Keratinocyte (primary cell): ENCODE data around the gene CDK5RAP3. TPM values are rescaled to one million over a fixed set of nuclear protein-coding genes. Genes with fewer than 3 reads are reported as not detected.
"Not testable (repeated sequence)": the region's sequence is repeated elsewhere in the genome, so short reads cannot be mapped to it uniquely, and the experiment has no call there.

Experiments
- DNase-seq: peaks from one replicate; pipeline ENCODE4 v3.0.0-alpha.2; 2011; ENCODE audit warnings: low read depth, missing footprints, low spot score
- FAIRE-seq: peaks from 2 replicates; lab custom pipeline; 2011; peaks lifted over from hg19 to GRCh38; lab: Jason Lieb, UNC
- H2AFZ ChIP-seq: 2 replicates; pipeline ENCODE4 v1.6.0; 2012; ENCODE audit warnings: low read length, control low read depth, inconsistent platforms; ENCODE audit not compliant: control insufficient read depth
- H3K27ac ChIP-seq: 2 replicates; pipeline ENCODE4 v1.5.1; 2011; ENCODE audit warnings: low read length; ENCODE audit not compliant: control insufficient read depth, insufficient read depth
- H3K27me3 ChIP-seq: 3 replicates; pipeline ENCODE4 v1.6.0; 2011; ENCODE audit warnings: low read length; ENCODE audit not compliant: control insufficient read depth, insufficient read depth; ENCODE audit errors: extremely low read depth
- H3K36me3 ChIP-seq, 2 experiments: 2 replicates in 1 of 2; 3 replicates in 1 of 2; pipeline ENCODE4 v1.5.1; 2011; ENCODE audit warnings: low read length in 2 of 2, mild to moderate bottlenecking in 1 of 2; ENCODE audit not compliant: control insufficient read depth in 2 of 2, insufficient read depth in 2 of 2; ENCODE audit errors: extremely low read depth in 1 of 2
- H3K4me1 ChIP-seq: 3 replicates; pipeline ENCODE4 v1.5.1; 2011; ENCODE audit warnings: low read length; ENCODE audit not compliant: control insufficient read depth, insufficient read depth; ENCODE audit errors: extremely low read depth
- H3K4me2 ChIP-seq: 3 replicates; pipeline ENCODE4 v1.6.0; 2011; ENCODE audit warnings: low read depth, low read length; ENCODE audit not compliant: control insufficient read depth, insufficient read depth; ENCODE audit errors: extremely low read depth
- H3K4me3 ChIP-seq, 3 experiments: fragments of 200-600 bp in 1 of 3; sonication (generic) in 1 of 3; 2 replicates in 2 of 3; 3 replicates in 1 of 3; pipeline ENCODE4 v1.5.1; 2011 to 2016; ENCODE audit warnings: low read length in 3 of 3, mild to moderate bottlenecking in 3 of 3, control low read depth in 2 of 3, inconsistent platforms in 1 of 3, low read depth in 1 of 3, mixed read lengths in 1 of 3, mixed run types in 1 of 3, moderate library complexity in 1 of 3; ENCODE audit not compliant: control insufficient read depth in 2 of 3, insufficient read depth in 2 of 3; ENCODE audit errors: extremely low read depth in 1 of 3
- H3K79me2 ChIP-seq: 2 replicates; pipeline ENCODE4 v1.6.0; 2012; ENCODE audit warnings: low read length; ENCODE audit not compliant: control insufficient read depth, insufficient read depth
- H3K9ac ChIP-seq: 3 replicates; pipeline ENCODE4 v1.6.0; 2011; ENCODE audit warnings: low read length; ENCODE audit not compliant: control insufficient read depth, insufficient read depth; ENCODE audit errors: extremely low read depth
- H3K9me1 ChIP-seq: 3 replicates; pipeline ENCODE4 v1.6.0; 2011; ENCODE audit warnings: low read length; ENCODE audit not compliant: control insufficient read depth, insufficient read depth; ENCODE audit errors: extremely low read depth
- H3K9me3 ChIP-seq: 2 replicates; pipeline ENCODE4 v1.5.1; 2012; ENCODE audit warnings: low read depth, low read length; ENCODE audit not compliant: control insufficient read depth
- H4K20me1 ChIP-seq: 3 replicates; pipeline ENCODE4 v1.6.0; 2011; ENCODE audit warnings: low read length; ENCODE audit not compliant: control insufficient read depth, insufficient read depth; ENCODE audit errors: extremely low read depth
- EZH2 ChIP-seq: IDR thresholded peaks from one replicate; pipeline ENCODE4 v1.6.1; 2012; ENCODE audit warnings: inconsistent platforms, mild to moderate bottlenecking, low read length, moderate library complexity
- dilution Hi-C: fragments of 300-500 bp; cut with MboI; formaldehyde crosslinking; loops from one replicate; pipeline ENCODE4 v1.7.0; 2020; ENCODE audit warnings: low sequenced_read_pairs; ENCODE audit not compliant: extremely low pct_ligation_motif_present
- polyA plus RNA-seq, 5 experiments: library from polyadenylated mRNA; depleted of rRNA in 3 of 5; stranded (reverse) in 3 of 5; stranded (forward) in 1 of 5; unstranded in 1 of 5; fragments of >200 nt; gene quantifications; 1 replicate in 1 of 5; 2 replicates in 3 of 5; 3 replicates in 1 of 5; pipeline versions ENCODE4 v1.2.1 to v1.2.3, GENCODE V29; 2011 to 2012; ENCODE audit warnings: missing spikeins in 2 of 5, low read depth in 1 of 5, low replicate concordance in 1 of 5
- TF ChIP-seq, protein P1 (sequence below), 3 experiments: IDR thresholded peaks in 1 of 3; conservative IDR thresholded peaks in 1 of 3; optimal IDR thresholded peaks in 1 of 3; 2 replicates in 2 of 3; 3 replicates in 1 of 3; pipeline versions ENCODE3 to v1.5.1; 2011; ENCODE audit warnings: low read length in 3 of 3, mild to moderate bottlenecking in 3 of 3, moderate library complexity in 2 of 3, control low read depth in 1 of 3, inconsistent platforms in 1 of 3; ENCODE audit not compliant: insufficient read depth in 2 of 3; ENCODE audit errors: extremely low read depth in 1 of 3

Gene CDK5RAP3
- polyA plus RNA-seq, 1 donor (not counting 4 experiments of a cell fraction or from before 2014, with no cell fraction given), result 63.9 TPM

DNA sequence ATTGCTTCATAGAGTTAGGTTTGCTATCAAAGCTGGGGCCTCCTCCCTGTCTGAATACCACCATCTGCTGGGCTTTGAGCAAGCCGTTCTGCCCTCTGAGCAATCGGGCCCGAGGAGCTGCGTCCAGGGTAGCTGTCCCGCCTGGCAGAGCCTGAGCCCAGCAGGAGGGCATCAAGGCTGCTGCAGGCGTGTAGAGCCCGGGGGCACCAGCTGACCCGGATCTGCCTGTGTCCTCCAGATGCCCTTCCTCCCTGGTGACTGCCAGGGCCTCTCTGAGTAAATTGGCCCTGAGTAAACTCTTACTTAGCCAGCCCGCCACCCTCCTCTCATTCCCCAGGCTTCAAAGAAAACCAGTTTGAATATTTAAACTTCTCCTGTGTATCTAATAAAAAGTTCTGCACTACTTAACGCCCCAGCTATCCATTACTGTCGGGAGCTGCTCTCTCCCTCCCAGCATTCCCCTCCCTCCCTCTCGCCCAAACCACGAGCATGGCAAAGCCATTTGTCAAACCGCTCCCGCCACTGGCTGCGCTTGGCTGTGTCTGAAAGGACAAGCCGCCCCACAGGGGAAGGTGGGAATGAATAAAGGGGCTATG is 16.4 kb downstream of the CDK5RAP3 start:
- no peaks in the 10 kb centered on the region for H3K9me3 ChIP-seq
- no peaks in the 10 kb centered on the region for H3K27me3 ChIP-seq
- peaks cover 8 to 10% of the 10 kb centered on the region in 2 experiments for H3K36me3 ChIP-seq
- dilution Hi-C loops, result no loop called here
- H3K27ac ChIP-seq, result no peak overlapping the region
- H3K9me1 ChIP-seq, result no peaks in the 10 kb centered on the region
- no peak overlapping the region for H3K4me2 ChIP-seq
- no peaks in the 10 kb centered on the region for H4K20me1 ChIP-seq
- H3K4me1 ChIP-seq, result no peaks in the 10 kb centered on the region
- DNase-seq (no peak), FAIRE-seq (no peak)
- TF ChIP-seq, protein P1, sequence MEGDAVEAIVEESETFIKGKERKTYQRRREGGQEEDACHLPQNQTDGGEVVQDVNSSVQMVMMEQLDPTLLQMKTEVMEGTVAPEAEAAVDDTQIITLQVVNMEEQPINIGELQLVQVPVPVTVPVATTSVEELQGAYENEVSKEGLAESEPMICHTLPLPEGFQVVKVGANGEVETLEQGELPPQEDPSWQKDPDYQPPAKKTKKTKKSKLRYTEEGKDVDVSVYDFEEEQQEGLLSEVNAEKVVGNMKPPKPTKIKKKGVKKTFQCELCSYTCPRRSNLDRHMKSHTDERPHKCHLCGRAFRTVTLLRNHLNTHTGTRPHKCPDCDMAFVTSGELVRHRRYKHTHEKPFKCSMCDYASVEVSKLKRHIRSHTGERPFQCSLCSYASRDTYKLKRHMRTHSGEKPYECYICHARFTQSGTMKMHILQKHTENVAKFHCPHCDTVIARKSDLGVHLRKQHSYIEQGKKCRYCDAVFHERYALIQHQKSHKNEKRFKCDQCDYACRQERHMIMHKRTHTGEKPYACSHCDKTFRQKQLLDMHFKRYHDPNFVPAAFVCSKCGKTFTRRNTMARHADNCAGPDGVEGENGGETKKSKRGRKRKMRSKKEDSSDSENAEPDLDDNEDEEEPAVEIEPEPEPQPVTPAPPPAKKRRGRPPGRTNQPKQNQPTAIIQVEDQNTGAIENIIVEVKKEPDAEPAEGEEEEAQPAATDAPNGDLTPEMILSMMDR (optimal IDR thresholded peaks at IDR 0.05 in 1 of 3, IDR thresholded peaks at IDR 0.05 in 1 of 3, conservative IDR thresholded peaks at IDR 0.05 in 1 of 3; ENCODE audit: extremely low read depth in 1 of 3, insufficient read depth in 2 of 3, low read length in 3 of 3), result no peak
- no peak for TF ChIP-seq EZH2
- H2AFZ ChIP-seq, result no peak overlapping the region
- no peaks in the 10 kb centered on the region for H3K79me2 ChIP-seq
- no peak overlapping the region for H3K4me3 ChIP-seq
- no peak overlapping the region for H3K9ac ChIP-seq

DNA sequence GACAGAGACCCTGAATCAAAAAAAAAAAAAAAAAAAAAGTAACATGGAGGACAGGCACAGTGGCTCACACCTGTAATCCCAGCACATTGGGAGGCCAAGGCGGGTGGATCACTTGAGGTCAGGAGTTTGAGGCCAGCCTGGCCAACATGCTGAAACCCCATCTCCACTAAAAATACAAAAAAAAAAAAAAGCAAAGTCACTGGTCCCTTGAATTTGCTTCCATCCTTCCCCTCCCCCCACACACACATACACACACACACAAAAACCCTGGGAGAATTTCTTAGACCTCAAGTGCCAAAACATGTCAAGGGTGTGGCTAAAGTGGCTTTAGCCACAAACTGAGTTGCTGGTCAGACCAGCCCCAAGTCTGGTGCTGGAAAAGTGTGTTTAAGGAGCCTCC is 17.5 kb downstream of the CDK5RAP3 start:
- H4K20me1 ChIP-seq, H3K79me2 ChIP-seq, H3K9ac ChIP-seq, H3K36me3 ChIP-seq, H3K27ac ChIP-seq, H3K9me1 ChIP-seq, H3K4me1 ChIP-seq, H3K4me3 ChIP-seq, H3K9me3 ChIP-seq, DNase-seq, FAIRE-seq, H3K27me3 ChIP-seq, dilution Hi-C loops, H2AFZ ChIP-seq, H3K4me2 ChIP-seq: not testable (repeated sequence)

DNA sequence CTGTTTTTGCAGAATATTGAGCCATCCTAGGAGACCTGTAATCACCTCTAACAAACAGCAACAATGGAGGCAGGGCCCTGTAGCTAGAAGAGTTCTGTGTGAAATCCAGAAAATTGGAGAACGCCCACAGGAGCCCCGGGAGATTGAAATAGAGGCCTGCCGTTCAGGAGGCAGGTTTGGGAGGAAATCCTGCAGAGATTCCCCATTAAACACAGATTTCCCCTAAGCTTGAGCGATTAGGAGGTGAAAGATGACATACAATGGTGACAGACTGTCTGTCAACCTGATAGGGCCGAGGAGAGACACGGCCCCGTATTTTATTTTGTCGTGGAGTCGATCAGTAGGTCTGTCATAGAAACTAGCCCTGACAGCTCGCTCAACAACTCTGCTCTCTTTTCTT is 18.2 kb downstream of the CDK5RAP3 start:
- no peaks in the 10 kb centered on the region for H3K4me1 ChIP-seq
- no peak overlapping the region for H3K4me3 ChIP-seq
- no peaks in the 10 kb centered on the region for H4K20me1 ChIP-seq
- H3K4me2 ChIP-seq, result no peak overlapping the region
- no peak for FAIRE-seq
- no peaks in the 10 kb centered on the region for H3K9me3 ChIP-seq
- H3K27me3 ChIP-seq, result no peaks in the 10 kb centered on the region
- dilution Hi-C loops, result no loop called here
- no peak overlapping the region for H2AFZ ChIP-seq
- DNase-seq, result no peak
- H3K27ac ChIP-seq, result no peak overlapping the region
- H3K36me3 ChIP-seq, result no peaks in the 10 kb centered on the region
- no peak for TF ChIP-seq EZH2
- TF ChIP-seq, protein P1 (optimal IDR thresholded peaks at IDR 0.05 in 1 of 3, IDR thresholded peaks at IDR 0.05 in 1 of 3, conservative IDR thresholded peaks at IDR 0.05 in 1 of 3; ENCODE audit: extremely low read depth in 1 of 3, insufficient read depth in 2 of 3, low read length in 3 of 3), result no peak
- H3K79me2 ChIP-seq, result no peaks in the 10 kb centered on the region
- H3K9ac ChIP-seq, result no peak overlapping the region
- H3K9me1 ChIP-seq, result no peaks in the 10 kb centered on the region
